Brain microvascular endothelial cell (primary cell): Measurements from ENCODE around the gene TMCC1.

ENCODE experiments used
- DNase-seq: peaks from one replicate; pipeline ENCODE4 v3.0.0-alpha.2; 2020
- H3K27ac ChIP-seq: fragments of 250-450 bp; sonication (Bioruptor Pico); 2 replicates; pipeline ENCODE4 v1.5.1; 2020; ENCODE audit warnings: mild to moderate bottlenecking, moderate library complexity
- H3K27me3 ChIP-seq: fragments of 250-450 bp; sonication (Bioruptor Pico); replicated peaks from 2 replicates; pipeline ENCODE4 v1.5.1; 2020; ENCODE audit warnings: mild to moderate bottlenecking
- H3K36me3 ChIP-seq: fragments of 250-450 bp; sonication (Bioruptor Pico); replicated peaks from 2 replicates; pipeline ENCODE4 v1.5.1; 2020; ENCODE audit warnings: mild to moderate bottlenecking
- H3K4me3 ChIP-seq: 2 replicates; pipeline ENCODE4 v1.5.1; 2011; ENCODE audit warnings: low read depth, mild to moderate bottlenecking, control low read depth, low read length, moderate library complexity
- in situ Hi-C: cut with HindIII; loops from 2 replicates; pipeline ENCODE4 v1.10.0; 2017; ENCODE audit warnings: low sequenced_read_pairs, low pct_ligation_motif_present
- TF ChIP-seq, protein P1 (sequence below): IDR thresholded peaks from 2 replicates; pipeline ENCODE4 v1.5.1; 2011; ENCODE audit warnings: low read depth, mild to moderate bottlenecking, moderate library complexity, low read length, control low read depth, inconsistent platforms; ENCODE audit errors: missing control alignments

TMCC1 gene

DNA sequence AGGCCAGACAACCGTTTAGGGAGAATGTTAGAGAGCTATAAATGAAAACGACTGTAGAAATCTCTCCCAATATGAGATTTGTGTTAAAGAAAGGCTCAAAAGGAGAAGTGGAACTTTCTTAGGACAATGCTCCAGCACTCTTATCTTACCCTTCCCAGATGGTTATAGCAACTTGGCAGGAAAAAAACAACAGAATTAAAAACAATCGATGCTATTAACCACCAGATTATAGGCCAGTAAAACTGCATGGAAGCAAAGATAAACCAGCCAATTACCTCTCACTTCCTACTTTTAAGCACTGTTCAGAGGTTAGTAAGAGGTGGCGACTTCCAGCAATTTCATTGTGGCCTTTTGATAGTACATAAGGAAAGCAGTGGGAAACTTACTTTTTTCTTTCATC, 72.9 kb downstream of the TMCC1 start:
- no peak for DNase-seq
- in situ Hi-C loops = no loop called here
- Histone ChIP-seq H3K27ac (no peak overlapping the region), H3K27me3 (no peaks in the 10 kb centered on the region), H3K36me3 (no peaks in the 10 kb centered on the region), H3K4me3 (no peak overlapping the region)
- TF ChIP-seq, protein P1, sequence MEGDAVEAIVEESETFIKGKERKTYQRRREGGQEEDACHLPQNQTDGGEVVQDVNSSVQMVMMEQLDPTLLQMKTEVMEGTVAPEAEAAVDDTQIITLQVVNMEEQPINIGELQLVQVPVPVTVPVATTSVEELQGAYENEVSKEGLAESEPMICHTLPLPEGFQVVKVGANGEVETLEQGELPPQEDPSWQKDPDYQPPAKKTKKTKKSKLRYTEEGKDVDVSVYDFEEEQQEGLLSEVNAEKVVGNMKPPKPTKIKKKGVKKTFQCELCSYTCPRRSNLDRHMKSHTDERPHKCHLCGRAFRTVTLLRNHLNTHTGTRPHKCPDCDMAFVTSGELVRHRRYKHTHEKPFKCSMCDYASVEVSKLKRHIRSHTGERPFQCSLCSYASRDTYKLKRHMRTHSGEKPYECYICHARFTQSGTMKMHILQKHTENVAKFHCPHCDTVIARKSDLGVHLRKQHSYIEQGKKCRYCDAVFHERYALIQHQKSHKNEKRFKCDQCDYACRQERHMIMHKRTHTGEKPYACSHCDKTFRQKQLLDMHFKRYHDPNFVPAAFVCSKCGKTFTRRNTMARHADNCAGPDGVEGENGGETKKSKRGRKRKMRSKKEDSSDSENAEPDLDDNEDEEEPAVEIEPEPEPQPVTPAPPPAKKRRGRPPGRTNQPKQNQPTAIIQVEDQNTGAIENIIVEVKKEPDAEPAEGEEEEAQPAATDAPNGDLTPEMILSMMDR = no peak

- Histone ChIP-seq H3K4me3 (no peak overlapping the region), H3K36me3 (no peaks in the 10 kb centered on the region), H3K27me3 (no peaks in the 10 kb centered on the region), H3K27ac (no peak overlapping the region)
- TF ChIP-seq, protein P1 = no peak
- DNase-seq = no peak
- in situ Hi-C loops = no loop called here
These were observed 80.9 kb downstream of the TMCC1 start for GRCh38 chr3:129812589-129812988.

GRCh38 chr3:129809297-129809696, 84.2 kb downstream of the TMCC1 start:
- H3K36me3 ChIP-seq = no peaks in the 10 kb centered on the region
- H3K4me3 ChIP-seq = no peak overlapping the region
- TF ChIP-seq, protein P1 = no peak
- in situ Hi-C loops = no loop called here
- no peak for DNase-seq
- no peaks in the 10 kb centered on the region for H3K27me3 ChIP-seq
- H3K27ac ChIP-seq = no peak overlapping the region

DNA sequence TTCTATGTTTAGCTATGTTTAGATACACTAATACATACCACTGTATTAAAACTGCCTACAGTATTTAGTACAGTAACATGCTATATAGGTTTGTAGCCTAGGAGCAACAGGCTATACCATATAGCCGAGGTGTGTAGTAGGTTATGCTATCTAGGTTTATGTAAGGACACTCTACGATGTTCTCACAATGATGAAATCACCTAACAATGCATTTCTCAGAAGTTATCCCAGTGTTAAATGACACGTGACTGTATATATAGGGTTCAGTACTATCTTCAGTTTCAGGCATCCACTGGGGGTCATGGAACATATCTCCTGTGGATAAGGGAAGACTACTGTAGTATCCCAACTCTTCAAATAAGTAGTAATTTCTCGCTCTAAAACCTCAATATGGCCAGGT, 97.4 kb downstream of the TMCC1 start:
- no peak overlapping the region for H3K4me3 ChIP-seq
- DNase-seq = no peak
- TF ChIP-seq, protein P1 = no peak
- no peaks in the 10 kb centered on the region for H3K27me3 ChIP-seq
- no peak overlapping the region for H3K27ac ChIP-seq
- in situ Hi-C loops = no loop called here
- no peaks in the 10 kb centered on the region for H3K36me3 ChIP-seq

DNA sequence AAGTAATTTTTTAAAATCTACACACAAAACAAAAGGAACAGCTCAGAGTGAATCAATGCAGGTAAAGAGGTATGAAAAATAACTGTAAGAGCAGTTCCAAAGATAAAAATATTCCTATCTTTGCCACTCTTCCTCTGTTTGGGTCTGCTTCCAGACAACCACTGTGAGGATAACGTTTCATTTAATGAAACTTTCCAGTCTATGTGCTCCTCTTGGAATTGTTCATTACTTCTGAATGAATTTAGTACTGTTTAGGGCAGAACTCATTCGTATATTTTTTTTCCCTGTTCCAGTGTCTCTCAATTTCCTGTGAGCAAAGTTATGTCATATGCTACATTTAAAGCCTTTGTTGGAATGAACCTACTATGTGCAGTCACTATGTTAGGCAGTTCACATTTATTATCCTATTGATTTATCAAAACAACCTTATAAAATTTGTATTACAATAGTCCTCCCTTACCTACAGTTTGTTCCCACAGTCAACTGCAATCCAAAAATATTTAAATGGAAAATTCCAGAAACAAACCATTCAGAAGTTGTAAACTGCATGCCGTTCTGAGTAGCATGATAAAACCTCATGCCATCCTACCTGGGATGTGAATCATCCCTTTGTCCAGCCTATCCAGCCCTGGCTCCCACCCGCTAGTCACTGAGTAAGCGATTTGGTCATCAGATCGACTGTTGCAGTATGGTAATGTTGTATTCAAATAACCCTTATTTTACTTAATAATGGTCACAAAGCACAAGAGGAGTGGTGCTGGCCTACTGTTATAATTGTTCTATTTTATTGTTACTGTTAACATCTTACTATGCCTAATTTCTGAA, 98.1 kb downstream of the TMCC1 start:
- peak; percentile 19 for DNase-seq
- in situ Hi-C loops = no loop called here
- TF ChIP-seq, protein P1 = no peak
- no peaks in the 10 kb centered on the region for H3K36me3 ChIP-seq
- no peak overlapping the region for H3K4me3 ChIP-seq
- H3K27ac ChIP-seq = no peak overlapping the region
- no peaks in the 10 kb centered on the region for H3K27me3 ChIP-seq
